NCI-H748 treated with DMSO at 0.1 percent for 48 hours (cell line): Measurements from ENCODE around the gene IQCE.
A peak's percentile ranks its signal among the peaks of the same experiment; 100 is the strongest.
"Not testable (repeated sequence)": the region's sequence is repeated elsewhere in the genome, so short reads cannot be mapped to it uniquely, and the experiment has no call there.

Experiments used
- DNase-seq: peaks from one replicate; lab custom pipeline; 2025; lab: John Stamatoyannopoulos, UW

The IQCE gene

DNA sequence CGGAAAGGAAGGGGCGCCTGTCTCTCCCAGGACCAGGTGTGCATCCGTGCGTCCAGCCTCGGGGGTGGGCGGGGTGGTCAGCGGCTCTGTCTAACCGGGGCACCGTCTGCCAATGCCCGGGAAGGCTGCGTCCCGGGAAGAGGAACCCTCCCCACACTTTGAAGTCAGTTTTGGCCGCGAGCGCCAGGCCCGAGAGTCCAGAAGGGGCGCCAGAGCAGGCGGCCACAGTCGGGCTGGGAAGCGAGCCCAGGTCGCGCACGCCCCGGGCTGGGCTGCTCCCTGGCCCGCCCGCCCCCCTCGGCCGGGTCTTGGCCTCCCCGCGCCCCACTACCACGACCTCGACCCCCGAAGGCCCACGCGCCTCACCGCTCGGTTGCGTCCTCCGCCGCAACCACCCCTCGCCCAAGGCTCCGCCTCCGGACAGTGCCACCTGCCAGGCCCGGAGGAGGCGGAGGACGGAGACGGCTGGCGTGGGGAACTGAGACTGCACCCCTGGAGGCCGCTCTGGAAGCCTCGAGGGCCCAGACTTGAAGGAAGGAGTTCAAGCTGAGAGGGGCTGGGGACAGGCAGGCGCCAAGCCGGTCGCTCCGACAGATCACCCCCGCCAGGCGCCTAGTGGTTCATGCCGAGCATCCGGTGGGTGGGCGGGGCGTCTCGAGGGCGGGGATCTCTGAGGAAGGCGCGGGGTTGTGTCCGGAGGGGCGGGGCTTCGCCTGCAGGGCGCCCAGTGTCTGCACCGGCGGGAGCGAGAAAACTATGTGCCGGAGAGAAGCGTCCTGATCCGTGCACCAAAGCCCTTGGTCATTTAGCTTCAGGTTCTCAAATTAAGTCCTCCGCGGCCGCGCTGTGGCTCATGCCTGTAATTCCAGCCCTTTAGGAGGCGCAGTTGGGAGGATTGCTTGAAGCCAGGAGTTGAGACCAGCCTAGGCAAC, 3.4 kb upstream of the IQCE start, which contains the start of gene BRAT1:
TSS of gene BRAT1 (minus strand) at position 404 of the 932 bp plus-strand sequence. CDS start 1,093 bp downstream, outside the sequence.
- DNase-seq: peak; percentile 95

- DNase-seq: no peak
Measured at GRCh38 chr7:2559283-2559950, 638 bp downstream of the IQCE start.

GRCh38 chr7:2563955-2564354, 5.2 kb downstream of the IQCE start:
- not testable (repeated sequence) for DNase-seq

GRCh38 chr7:2564970-2565540, 6.3 kb downstream of the IQCE start:
- DNase-seq: no peak

DNA sequence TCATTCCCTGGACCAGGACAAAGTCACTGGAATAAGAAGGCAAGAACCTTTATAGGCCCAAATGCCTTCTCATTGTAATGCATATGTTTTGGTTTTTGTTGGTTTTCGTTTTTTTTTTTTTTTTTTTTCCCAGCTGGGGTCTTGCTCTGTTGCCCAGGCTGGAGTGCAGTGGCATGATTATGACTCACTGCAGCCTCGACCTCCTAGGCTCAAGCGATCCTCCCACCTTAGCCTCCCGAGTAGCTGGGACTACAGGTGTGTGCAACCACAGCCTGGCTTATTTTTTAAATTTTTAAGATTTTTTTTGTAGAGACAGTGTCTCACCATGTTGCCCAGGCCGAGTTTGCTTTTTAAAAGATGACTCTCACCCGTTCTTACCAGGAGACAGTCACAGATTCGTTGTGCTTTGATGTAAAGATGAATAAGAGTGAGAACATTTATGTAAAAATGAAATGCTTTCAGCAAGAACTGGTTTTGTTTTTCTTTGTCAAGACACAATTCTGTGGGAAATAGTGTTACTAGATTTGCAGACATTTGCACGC, 7.6 kb downstream of the IQCE start:
- no peak for DNase-seq

DNA sequence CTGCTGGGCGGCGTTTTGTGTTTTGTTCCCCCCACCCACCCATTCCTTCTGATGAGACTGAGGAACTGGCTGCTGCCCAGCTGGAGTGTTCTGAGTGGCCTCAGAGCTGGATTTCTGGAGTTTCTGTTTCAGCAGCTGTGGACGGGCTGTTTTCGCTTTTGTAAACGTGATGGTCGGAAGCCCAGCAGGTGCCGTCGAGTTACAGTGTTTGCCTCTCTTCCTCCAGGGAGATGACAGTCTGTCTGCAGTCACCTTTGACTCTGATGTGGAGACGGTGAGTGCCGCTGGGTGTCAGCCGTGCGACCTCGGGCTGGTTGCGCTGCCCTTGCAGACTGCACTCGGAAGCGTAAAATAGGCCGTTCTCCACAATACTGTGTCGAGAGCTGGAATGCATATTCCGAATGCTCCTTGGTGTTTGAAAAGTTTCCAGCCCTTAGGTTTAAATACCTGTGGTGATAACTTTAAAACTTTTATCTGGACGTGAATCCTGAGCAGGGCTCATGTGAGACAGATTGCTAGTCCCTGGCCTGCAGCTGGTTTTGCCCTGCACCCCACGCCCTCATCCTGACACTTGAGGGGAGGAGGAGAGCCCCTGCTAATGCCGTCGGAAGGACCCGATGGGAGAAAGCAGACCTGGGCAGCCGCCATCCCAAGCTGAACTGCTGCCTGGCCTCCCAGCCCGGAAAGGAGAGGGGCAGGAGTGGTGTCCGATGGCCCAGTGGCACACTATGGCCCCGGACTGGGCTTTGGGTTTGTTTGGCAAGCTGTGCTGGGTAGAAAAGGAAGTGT, 8.3 kb downstream of the IQCE start:
- DNase-seq: no peak

- DNase-seq: no peak
Measured at GRCh38 chr7:2567679-2568278, 9.0 kb downstream of the IQCE start.

DNA sequence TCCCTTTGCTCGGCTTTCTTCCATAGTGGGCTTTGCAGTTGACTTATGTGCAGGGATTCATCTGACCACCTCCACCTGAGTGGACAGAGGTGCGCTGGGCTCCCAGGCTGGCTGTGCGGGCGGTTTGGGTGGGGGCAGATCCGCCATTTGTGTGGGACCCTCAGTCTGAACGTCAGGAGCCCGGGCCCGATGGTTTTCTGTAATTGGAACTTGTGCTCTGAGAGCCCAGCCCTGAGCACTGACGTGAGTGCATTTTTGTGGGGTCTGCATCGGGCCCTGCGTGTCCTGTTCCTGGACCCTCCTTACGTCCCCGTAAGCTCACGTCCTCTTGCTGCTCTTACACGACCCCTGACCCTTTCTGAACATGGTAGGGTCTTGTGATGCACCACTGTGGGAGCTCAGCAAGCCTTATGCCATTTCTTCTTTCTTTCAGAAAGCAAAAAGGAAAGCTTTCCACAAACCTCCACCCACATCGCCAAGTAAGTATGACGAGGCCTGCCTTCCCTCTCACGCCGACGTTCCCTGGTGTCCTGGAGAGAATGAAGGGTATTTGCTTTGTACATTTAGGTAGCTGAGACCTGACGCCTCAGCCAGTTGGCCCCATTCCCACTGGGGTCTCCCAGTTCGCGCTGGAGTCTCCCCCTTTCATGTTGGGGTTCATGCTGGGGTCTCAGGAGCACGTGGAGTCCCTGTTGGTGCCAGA, 9.9 kb downstream of the IQCE start:
- DNase-seq: no peak

- DNase-seq: no peak
Measured at GRCh38 chr7:2569421-2569820, 10.6 kb downstream of the IQCE start.

DNA sequence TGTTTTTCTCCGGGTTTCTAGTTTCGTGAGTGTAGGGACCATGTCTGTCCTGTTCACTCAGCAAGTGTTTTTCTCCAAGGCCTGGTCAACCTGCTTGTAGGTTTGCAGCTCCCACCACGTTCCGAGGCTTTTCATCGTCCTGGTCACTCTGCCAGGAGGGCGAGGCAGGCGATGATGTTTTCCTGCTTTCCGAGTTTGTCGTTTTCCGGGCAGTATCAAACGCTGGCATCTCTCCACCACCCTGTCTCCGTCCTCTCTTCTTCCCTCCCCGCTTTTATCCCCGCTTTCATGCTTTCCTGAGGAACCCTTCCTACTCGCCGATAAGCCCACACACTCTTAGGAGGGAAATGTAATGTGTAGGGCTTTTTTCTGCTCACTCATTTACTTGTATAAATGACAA, 11.2 kb downstream of the IQCE start:
- DNase-seq: no peak

DNA sequence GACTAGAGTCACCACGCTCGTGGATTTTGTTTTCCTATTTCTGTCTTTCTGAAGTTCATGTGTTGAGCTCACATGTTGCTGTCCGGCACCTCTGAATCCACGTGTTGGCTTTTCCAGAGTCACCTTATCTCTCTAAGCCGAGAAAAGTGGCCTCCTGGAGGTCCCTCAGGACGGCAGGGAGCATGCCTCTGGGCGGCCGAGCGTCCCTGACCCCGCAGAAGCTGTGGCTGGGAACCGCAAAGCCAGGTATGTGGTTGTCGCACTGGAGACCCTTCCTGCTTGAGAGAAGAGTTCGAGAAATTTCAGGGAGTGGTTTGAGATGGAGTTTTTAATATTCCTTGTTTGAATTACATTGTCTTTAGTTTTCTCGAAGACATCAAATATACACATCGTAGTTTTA, 12.6 kb downstream of the IQCE start:
- DNase-seq: no peak

GRCh38 chr7:2572101-2572842, 13.5 kb downstream of the IQCE start:
- DNase-seq: no peak

- DNase-seq: no peak
Measured at GRCh38 chr7:2573761-2574160, 15.0 kb downstream of the IQCE start.

DNA sequence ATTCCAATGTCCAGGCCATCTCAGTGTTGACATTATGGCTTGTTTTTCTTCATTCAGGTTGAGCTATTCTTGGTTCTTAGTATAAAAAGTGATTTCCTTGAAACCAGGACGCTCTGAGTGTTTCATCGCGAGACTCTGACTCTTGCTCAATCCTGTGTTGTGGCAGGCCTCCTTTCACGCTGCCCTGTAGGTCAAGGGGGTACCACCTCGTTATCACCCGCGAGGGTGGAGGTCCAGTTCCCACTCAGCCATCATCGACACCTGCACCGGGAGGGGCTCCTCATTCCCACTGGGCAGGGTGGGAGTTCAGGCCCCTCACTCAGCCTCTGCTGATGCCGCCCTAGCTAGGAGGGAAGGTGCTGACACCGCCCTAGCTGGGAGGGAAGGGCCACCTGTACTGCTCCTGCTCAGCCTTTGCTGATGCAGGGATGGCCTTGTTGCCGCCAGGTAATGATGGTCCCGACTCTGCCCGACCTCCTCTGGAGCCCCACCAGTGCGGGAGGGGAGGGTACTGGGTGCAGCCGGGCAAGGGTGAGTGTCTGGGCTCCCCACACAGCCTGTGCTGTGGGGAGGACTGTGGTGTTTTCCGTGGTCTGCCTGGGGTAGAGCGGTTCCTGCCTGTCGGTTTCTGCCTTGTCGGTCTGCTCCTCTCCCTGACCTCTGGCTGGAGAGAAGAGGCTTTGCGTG, 16.4 kb downstream of the IQCE start:
- DNase-seq: no peak

DNA sequence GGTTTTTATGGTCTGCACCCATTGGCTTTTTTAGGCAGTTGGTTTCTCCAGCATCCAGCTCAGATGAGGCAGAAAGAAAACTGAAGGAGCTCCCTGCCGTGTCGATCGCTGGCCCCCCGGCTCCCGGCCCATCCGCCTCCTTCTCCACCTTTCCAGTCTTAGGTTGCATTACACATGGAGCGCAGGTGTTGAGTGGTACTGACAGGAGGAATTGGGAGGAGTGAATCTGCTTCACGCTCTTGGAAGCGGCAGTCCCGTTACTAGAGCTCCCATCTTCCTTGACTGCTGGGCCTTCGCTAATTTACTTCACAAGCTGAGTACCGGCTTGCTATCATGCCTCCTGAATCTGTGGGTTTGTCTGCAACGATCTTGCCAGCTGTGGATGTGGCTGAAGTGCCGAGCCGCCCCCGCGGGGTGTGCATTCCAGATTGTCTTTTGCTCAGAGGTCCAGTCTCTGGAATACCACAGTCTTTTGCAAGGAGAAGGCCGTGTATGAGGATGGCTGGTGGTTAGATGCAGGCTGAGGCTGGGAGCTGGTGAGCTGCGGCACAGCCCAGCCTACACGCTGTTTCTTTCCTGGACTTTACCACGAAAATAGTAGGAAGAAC, 17.1 kb downstream of the IQCE start:
- no peak for DNase-seq

- no peak for DNase-seq
Measured at GRCh38 chr7:2576742-2577491, 18.1 kb downstream of the IQCE start.

DNA sequence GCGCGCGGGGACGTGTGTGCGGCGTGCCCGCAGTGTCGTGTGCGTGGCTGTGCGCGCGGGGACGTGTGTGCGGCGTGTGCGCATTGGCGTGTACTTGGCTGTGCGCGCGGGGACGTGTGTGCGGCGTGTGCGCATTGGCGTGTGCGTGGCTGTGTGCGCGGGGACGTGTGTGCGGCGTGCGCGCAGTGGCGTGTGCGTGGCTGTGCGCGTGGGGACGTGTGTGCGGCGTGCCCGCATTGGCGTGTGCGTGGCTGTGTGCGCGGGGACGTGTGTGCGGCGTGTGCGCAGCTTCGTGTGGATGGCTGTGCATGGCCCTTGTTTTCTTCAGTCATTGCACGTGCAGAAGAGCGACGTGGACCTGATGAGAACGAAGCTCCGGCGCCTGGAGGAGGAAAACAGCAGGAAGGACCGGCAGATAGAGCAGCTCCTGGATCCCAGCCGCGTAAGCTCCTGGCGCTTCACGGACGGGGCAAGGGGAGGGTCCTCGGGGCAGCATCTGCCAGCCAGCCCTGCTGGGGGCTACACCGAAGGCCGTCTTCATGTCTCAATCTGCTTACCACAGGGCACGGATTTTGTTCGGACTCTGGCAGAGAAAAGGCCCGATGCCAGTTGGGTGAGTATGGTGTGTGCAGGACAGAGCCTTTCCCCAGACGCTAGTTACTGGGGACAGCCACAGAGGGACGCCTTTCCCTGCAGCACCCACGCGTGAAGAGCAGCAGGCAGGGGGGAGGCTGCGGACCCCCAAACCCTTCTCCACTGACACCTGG, 19.3 kb downstream of the IQCE start:
- no peak for DNase-seq
